Mesenchymal stem cell (in vitro differentiated cells and primary cell): Measurements from ENCODE around the gene IL18BP.

Experiments used
- DNase-seq: peaks from one replicate; pipeline ENCODE4 v3.0.0-alpha.2; 2013
- H2AFZ ChIP-seq: one replicate; pipeline ENCODE4 v1.6.1; 2013; ENCODE audit warnings: low read depth, mild to moderate bottlenecking, control low read depth, inconsistent platforms, low read length, moderate library complexity
- H2AK5ac ChIP-seq: 2 replicates; pipeline ENCODE4 v1.6.1; 2013; ENCODE audit warnings: low read length, moderate library complexity, mild to moderate bottlenecking, inconsistent platforms; ENCODE audit not compliant: severe bottlenecking
- H2BK120ac ChIP-seq: one replicate; pipeline ENCODE4 v1.6.1; 2013; ENCODE audit warnings: low read depth, mild to moderate bottlenecking, inconsistent platforms, low read length, moderate library complexity
- H2BK12ac ChIP-seq, 2 experiments: one replicate each; pipeline ENCODE4 v1.6.1; 2013; ENCODE audit warnings: inconsistent platforms in 2 of 2, low read length in 2 of 2, mild to moderate bottlenecking in 2 of 2, moderate library complexity in 2 of 2, control low read depth in 1 of 2
- H2BK15ac ChIP-seq: one replicate; pipeline ENCODE4 v1.6.1; 2013; ENCODE audit warnings: mild to moderate bottlenecking, low read depth, inconsistent platforms; ENCODE audit not compliant: poor library complexity, severe bottlenecking
- H2BK5ac ChIP-seq: 2 replicates; pipeline ENCODE4 v1.6.1; 2013; ENCODE audit warnings: low read depth, mild to moderate bottlenecking, low read length, control low read depth, inconsistent platforms; ENCODE audit not compliant: poor library complexity, severe bottlenecking
- H3K14ac ChIP-seq, 2 experiments: one replicate each; pipeline ENCODE4 v1.6.1; 2013; ENCODE audit warnings: inconsistent platforms in 2 of 2, low read length in 2 of 2, control low read depth in 1 of 2, mild to moderate bottlenecking in 1 of 2, moderate library complexity in 1 of 2
- H3K18ac ChIP-seq, 2 experiments: one replicate each; pipeline ENCODE4 v1.6.1; 2013; ENCODE audit warnings: inconsistent platforms in 2 of 2, low read length in 2 of 2, control low read depth in 1 of 2, low read depth in 1 of 2, mild to moderate bottlenecking in 1 of 2
- H3K23ac ChIP-seq, 2 experiments: one replicate each; pipeline ENCODE4 v1.6.1; 2013; ENCODE audit warnings: inconsistent platforms in 2 of 2, low read length in 2 of 2, mild to moderate bottlenecking in 2 of 2, moderate library complexity in 2 of 2, control low read depth in 1 of 2
- H3K27ac ChIP-seq: 2 replicates; pipeline ENCODE4 v1.5.1; 2013; ENCODE audit warnings: mild to moderate bottlenecking, moderate library complexity, low read length, control low read depth, inconsistent platforms; ENCODE audit not compliant: poor library complexity, severe bottlenecking
- H3K27me3 ChIP-seq, 2 experiments: 2 replicates each; pipeline versions ENCODE4 v1.6.1 to v1.7.0; 2013; ENCODE audit warnings: low read length in 2 of 2, mild to moderate bottlenecking in 2 of 2, moderate library complexity in 2 of 2, control low read depth in 1 of 2, inconsistent platforms in 1 of 2; ENCODE audit not compliant: control insufficient read depth in 1 of 2, insufficient read depth in 1 of 2
- H3K36me3 ChIP-seq, 2 experiments: 2 replicates each; pipeline versions ENCODE4 v1.6.1 to v1.7.0; 2013; ENCODE audit warnings: low read length in 2 of 2, control low read depth in 1 of 2, inconsistent platforms in 1 of 2, low read depth in 1 of 2, mild to moderate bottlenecking in 1 of 2; ENCODE audit not compliant: insufficient read depth in 2 of 2, control insufficient read depth in 1 of 2
- H3K4ac ChIP-seq, 2 experiments: one replicate each; pipeline ENCODE4 v1.6.1; 2013; ENCODE audit warnings: inconsistent platforms in 2 of 2, low read length in 2 of 2, mild to moderate bottlenecking in 2 of 2, moderate library complexity in 2 of 2, control low read depth in 1 of 2, low read depth in 1 of 2
- H3K4me1 ChIP-seq: 2 replicates; pipeline ENCODE4 v1.6.1; 2013; ENCODE audit warnings: low read depth, low read length, control low read depth; ENCODE audit not compliant: control insufficient read depth, insufficient read depth
- H3K4me2 ChIP-seq: 2 replicates; pipeline ENCODE4 v1.6.1; 2013; ENCODE audit warnings: low read length, mild to moderate bottlenecking, inconsistent platforms; ENCODE audit not compliant: poor library complexity, severe bottlenecking
- H3K4me3 ChIP-seq, 2 experiments: 2 replicates each; pipeline versions ENCODE4 v1.5.1 to v1.7.0; 2013; ENCODE audit warnings: low read length in 2 of 2, mild to moderate bottlenecking in 2 of 2, control low read depth in 1 of 2, low read depth in 1 of 2; ENCODE audit not compliant: insufficient read depth in 1 of 2
- H3K79me1 ChIP-seq: replicated peaks from 2 replicates; pipeline ENCODE4 v1.6.1; 2013; ENCODE audit warnings: mild to moderate bottlenecking, control low read depth, low read length, inconsistent platforms; ENCODE audit not compliant: poor library complexity, severe bottlenecking
- H3K9ac ChIP-seq: 2 replicates; pipeline ENCODE4 v1.7.0; 2013; ENCODE audit warnings: mild to moderate bottlenecking, low read length, moderate library complexity
- H3K9me3 ChIP-seq: 2 replicates; pipeline ENCODE4 v1.7.0; 2013; ENCODE audit warnings: mild to moderate bottlenecking, low read length; ENCODE audit not compliant: control insufficient read depth
- H4K8ac ChIP-seq: one replicate; pipeline ENCODE4 v1.6.1; 2013; ENCODE audit warnings: inconsistent platforms, mild to moderate bottlenecking, low read length, moderate library complexity
- H4K91ac ChIP-seq: one replicate; pipeline ENCODE4 v1.6.1; 2013; ENCODE audit warnings: mild to moderate bottlenecking, low read length, inconsistent platforms
- WGBS: methylation state at CpG from one replicate; pipeline ENCODE4 v1.1.7; 2013; ENCODE audit warnings: mixed read lengths; 5-methylcytosine and 5-hydroxymethylcytosine counted together

The IL18BP gene

DNA sequence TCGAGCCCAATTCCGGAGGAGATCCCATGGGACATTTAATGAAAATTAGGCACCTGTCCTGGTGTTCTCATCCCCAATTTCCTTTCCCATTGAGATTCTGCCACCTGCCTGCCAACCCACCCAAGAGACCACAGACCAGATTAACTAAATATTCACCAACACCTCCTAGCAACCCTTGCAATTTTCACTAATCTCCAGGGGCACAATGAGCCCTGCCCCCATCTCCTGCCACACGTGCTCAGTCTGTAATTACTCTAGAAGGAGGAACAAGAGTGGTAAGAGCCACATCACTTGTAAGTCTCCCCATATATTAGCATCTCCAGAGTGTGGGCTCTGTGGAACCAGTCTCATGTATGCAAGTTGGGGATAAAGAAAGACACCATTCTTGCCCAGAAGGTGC, 38.0 kb downstream of the IL18BP start:
- Histone ChIP-seq H4K91ac (no peak overlapping the region), H3K4me2 (no peak overlapping the region), H2AFZ (no peak overlapping the region), H3K4me1 (peaks cover 15% of the 10 kb centered on the region), H3K79me1 (peaks cover 6% of the 10 kb centered on the region), H2BK120ac (no peak overlapping the region), H3K27ac (no peak overlapping the region), H3K36me3 (peaks cover 15 to 44% of the 10 kb centered on the region in 2 experiments), H3K14ac (no peak overlapping the region), H3K9me3 (no peaks in the 10 kb centered on the region), H3K23ac (no peak overlapping the region), H3K4me3 (no peak overlapping the region), H2BK15ac (no peak overlapping the region), H3K27me3 (no peaks in the 10 kb centered on the region), H3K4ac (no peak overlapping the region), H3K9ac (no peak overlapping the region), H3K18ac (no peak overlapping the region), H2BK12ac (no peak overlapping the region), H2AK5ac (no peak overlapping the region), H4K8ac (no peak overlapping the region), H2BK5ac (no peak overlapping the region)
- DNase-seq = no peak
- 94% methylated on average over 3 of the region's 3 CpGs for WGBS

DNA sequence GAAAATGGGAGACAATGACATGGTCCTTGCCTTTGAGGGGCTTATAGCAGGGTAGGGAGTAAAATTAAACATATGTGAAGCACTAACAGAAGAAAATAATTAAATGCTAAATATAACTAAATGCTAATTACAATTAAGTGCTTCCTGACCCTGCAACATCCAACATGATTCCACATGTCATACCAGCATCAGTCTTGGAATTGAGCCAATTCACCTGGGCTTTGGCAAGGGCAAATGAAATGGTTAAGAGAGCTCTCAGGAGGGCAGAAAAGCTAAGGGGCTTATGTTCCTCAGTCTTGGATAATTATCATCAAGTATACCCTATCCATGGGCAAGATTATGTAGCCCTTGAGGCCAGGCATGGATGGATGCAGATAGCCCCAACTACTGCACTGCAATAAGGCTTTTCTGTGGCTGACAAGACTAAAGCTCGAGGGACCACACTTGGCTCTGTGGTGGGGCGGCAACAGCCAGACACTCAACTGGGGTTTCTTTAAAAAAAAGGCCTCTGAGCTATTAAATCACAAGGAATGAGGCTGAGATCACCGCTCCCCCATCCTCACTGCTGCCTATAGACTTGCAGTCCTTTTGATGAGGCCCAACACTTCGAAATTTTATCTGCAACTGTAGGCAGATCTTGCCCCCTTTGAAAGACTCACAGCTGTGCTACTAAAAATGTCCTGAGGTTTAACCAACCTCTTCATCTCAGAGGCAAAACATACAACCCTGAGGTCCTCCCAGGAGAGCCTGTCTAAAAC, 39.0 kb downstream of the IL18BP start:
- no peak overlapping the region for H3K23ac ChIP-seq
- H3K4me2 ChIP-seq = peak overlapping the region; percentile 25
- H3K18ac ChIP-seq = no peak overlapping the region
- no peak overlapping the region for H3K4ac ChIP-seq
- H3K27ac ChIP-seq = no peak overlapping the region
- no peaks in the 10 kb centered on the region for H3K27me3 ChIP-seq
- H3K36me3 ChIP-seq = peaks cover 15 to 34% of the 10 kb centered on the region in 2 experiments
- no peaks in the 10 kb centered on the region for H3K9me3 ChIP-seq
- H2BK120ac ChIP-seq = no peak overlapping the region
- H2BK12ac ChIP-seq = peak overlapping the region in 1 of 2 experiments; percentile 62
- H3K79me1 ChIP-seq = peaks cover 8% of the 10 kb centered on the region
- H3K9ac ChIP-seq = peak overlapping the region; percentile 98
- no peak for DNase-seq
- H3K14ac ChIP-seq = no peak overlapping the region
- H4K8ac ChIP-seq = no peak overlapping the region
- no peak overlapping the region for H4K91ac ChIP-seq
- H2BK5ac ChIP-seq = no peak overlapping the region
- peak overlapping the region in 1 of 2 experiments; percentile 86 for H3K4me3 ChIP-seq
- 95% methylated on average over 4 of the region's 4 CpGs for WGBS
- H2AK5ac ChIP-seq = no peak overlapping the region
- H2AFZ ChIP-seq = no peak overlapping the region
- H3K4me1 ChIP-seq = peaks cover 15% of the 10 kb centered on the region
- no peak overlapping the region for H2BK15ac ChIP-seq

DNA sequence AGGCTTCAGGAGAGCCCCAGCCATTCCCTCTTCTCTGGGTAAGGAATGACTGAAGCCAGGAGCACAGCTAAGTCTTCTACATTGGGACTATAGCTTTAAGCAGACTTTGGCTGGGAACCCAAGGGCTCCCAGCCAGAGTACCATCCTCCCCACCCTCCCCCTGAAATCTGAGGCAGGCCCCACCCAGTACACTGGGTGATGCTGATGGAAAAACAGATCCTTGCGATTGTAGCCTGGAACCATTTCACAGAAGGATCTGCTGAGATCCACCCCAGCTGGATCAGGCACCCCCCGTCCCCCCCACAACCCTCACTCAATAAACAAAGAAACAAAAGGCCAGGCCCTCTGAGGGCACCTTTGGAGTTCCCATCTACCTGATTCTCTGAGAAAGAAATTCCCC, 39.8 kb downstream of the IL18BP start:
- WGBS = 78% methylated on average over 2 of the region's 2 CpGs
- H2AK5ac ChIP-seq = peak overlapping the region; percentile 60
- peak overlapping the region; percentile 17 for H2BK15ac ChIP-seq
- H3K27ac ChIP-seq = no peak overlapping the region
- peak overlapping the region; percentile 98 for H3K9ac ChIP-seq
- H3K4ac ChIP-seq = no peak overlapping the region
- H3K14ac ChIP-seq = no peak overlapping the region
- no peak overlapping the region for H4K91ac ChIP-seq
- H2BK12ac ChIP-seq = no peak overlapping the region
- H4K8ac ChIP-seq = no peak overlapping the region
- no peak overlapping the region for H3K18ac ChIP-seq
- H2AFZ ChIP-seq = no peak overlapping the region
- H3K79me1 ChIP-seq = peaks cover 8% of the 10 kb centered on the region
- no peak overlapping the region for H2BK5ac ChIP-seq
- peak overlapping the region; percentile 55 for H3K4me2 ChIP-seq
- H3K9me3 ChIP-seq = no peaks in the 10 kb centered on the region
- H3K27me3 ChIP-seq = no peaks in the 10 kb centered on the region
- no peak overlapping the region for H3K23ac ChIP-seq
- peaks cover 15% of the 10 kb centered on the region for H3K4me1 ChIP-seq
- peak overlapping the region in 1 of 2 experiments; percentile 86 for H3K4me3 ChIP-seq
- peak; percentile 12 for DNase-seq
- H2BK120ac ChIP-seq = no peak overlapping the region
- peaks cover 10 to 26% of the 10 kb centered on the region in 2 experiments for H3K36me3 ChIP-seq

DNA sequence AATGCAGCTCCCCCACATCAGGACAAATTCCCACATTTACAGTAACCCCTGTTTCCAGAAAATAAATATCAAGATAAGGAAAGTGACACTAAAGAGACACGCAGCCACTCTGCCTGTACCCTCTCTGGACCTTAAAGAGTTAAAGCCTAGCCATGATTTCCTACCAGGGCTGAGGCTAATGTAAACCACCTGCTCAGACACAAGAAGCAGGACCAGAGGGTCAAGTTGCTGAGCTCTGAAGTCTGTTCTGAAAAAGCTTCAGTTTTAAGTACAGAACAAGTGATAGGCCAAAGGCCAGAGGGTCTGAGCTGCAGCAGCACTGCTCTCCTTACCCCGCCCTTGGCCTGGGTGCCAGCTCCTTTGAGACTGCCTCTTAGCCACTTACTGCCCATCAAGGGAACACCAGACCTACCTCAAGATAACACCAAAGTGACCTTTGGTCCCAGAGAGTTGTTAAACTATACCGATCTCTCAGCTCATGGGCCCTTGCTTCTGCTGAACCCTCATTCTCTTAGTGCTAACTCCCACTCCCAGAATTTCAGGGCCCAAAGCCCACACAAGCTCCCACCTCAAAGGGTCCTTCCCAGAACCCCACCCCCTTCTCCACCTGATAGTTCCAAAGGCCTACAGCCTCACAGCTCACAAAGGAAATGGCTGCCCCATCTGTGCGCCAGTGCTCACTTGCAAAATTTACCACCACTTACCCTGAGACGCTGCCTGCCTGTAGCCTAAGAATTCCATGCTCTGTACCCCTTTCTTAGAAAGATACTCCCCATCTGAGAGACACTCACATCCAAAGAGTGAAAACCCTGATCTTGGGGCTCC, 40.5 kb downstream of the IL18BP start:
- H3K27ac ChIP-seq = peak overlapping the region; percentile 8
- H3K36me3 ChIP-seq = peaks cover 7 to 19% of the 10 kb centered on the region in 2 experiments
- H3K4ac ChIP-seq = peak overlapping the region in 1 of 2 experiments; percentile 1
- H3K4me2 ChIP-seq = peak overlapping the region; percentile 55
- no peak overlapping the region for H3K23ac ChIP-seq
- H3K9ac ChIP-seq = peak overlapping the region; percentile 98
- H2AK5ac ChIP-seq = peak overlapping the region; percentile 60
- H2AFZ ChIP-seq = no peak overlapping the region
- no peak overlapping the region for H2BK12ac ChIP-seq
- H3K4me3 ChIP-seq = peak overlapping the region; percentile 34 to 86
- no peak overlapping the region for H4K91ac ChIP-seq
- H3K18ac ChIP-seq = peak overlapping the region; percentile 33 to 46
- peaks cover 10% of the 10 kb centered on the region for H3K79me1 ChIP-seq
- H4K8ac ChIP-seq = no peak overlapping the region
- H3K4me1 ChIP-seq = peaks cover 15% of the 10 kb centered on the region
- no peaks in the 10 kb centered on the region for H3K27me3 ChIP-seq
- no peaks in the 10 kb centered on the region for H3K9me3 ChIP-seq
- H2BK5ac ChIP-seq = no peak overlapping the region
- DNase-seq = peak; percentile 45
- H3K14ac ChIP-seq = no peak overlapping the region
- H2BK15ac ChIP-seq = no peak overlapping the region
- no peak overlapping the region for H2BK120ac ChIP-seq
- WGBS = 53% methylated on average over 5 of the region's 5 CpGs
